ENCODE results near the gene PPP6R3.

Gene PPP6R3

DNA sequence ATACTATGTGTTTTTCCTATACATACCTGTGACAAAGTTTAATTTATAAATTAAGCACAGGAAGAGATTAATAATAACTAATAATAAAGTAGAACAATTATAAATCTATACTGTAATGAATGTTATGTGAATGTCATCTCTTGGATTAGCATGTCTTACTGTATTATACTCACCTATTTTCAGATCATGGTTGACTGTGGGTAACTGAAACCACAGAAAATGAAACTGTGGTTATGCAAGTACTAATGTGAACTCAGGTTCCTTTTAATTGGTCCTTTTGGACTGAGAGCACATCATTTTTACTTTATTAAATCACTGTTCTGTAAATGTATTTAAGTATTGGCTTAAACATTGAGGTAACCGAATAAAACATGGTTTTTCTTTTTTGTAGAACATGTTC lies 108.8 kb downstream of the PPP6R3 start:
- peak; percentile 12 for DNase-seq

DNA sequence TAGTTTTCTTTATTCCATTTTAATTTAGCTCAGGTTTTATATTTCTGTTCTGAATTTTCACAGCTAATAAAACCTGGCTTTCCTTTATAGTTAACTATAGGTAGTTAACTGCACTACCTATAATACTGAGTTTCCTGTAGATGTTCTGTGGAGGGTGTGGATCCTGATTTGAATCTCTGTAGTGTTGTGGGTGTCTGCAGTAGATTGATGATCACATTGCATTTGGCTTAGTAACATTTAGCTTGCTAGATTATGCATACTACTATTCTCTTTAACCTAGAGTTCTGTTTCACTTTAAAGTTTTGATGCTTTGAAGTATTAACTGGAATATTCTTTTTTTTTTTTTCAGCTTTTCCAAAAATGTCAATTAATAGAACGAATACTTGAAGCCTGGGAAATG lies 110.1 kb downstream of the PPP6R3 start:
- no peak for DNase-seq

GRCh38 chr11:68574308-68574707 lies 113.8 kb downstream of the PPP6R3 start:
- no peak for DNase-seq

DNA sequence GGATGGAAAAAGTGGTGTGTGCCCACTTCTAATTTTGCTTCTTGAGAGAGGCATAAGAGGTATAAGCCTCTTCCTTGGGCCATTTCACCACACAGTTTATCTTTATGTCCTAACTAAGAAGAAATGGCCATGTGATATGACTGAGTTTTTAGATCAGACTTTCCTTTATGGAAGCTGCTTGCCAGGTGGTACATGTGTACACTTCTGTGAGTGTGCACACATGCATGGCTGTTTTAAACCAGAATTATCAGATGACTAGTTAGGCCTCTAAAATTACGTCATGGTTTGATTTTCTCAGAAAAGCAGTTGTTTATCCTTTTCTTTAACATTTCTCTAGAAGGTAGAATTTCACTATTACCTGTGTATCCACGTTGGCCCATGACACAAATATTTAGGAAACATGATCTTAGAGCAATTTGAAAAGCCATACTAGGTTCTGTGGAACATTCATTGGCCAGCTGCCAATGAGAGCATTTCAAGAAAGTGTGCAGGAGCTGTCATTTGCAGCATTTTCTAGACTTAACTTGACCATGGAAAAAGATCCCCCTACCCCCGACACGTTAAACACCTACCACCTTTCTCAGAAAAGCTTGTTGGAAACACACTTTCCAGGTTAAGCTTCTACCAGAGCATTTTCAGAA lies 114.6 kb downstream of the PPP6R3 start:
- DNase-seq = no peak

- no peak for DNase-seq
These were observed 118.9 kb downstream of the PPP6R3 start for GRCh38 chr11:68579455-68579854.

DNA sequence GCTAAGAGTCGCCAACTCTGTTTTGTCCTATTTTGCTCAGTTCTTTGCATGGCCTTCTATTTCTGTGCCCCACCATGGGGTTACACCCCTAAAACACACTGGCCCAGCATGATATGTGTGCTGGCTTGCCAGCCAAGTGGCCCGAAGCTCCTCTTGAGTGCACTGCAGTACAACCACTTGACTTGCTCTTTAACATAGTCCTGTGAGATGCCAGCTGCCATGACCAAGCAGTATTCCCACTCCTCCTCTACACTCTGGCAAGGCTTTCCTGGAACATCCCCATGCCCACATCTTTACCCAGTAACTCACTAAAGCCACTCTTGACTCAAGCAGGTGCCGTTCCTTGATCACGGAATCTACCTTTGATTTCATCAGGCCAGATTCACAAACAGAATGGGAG lies 120.9 kb downstream of the PPP6R3 start:
- no peak for DNase-seq

GRCh38 chr11:68581901-68582300 lies 121.3 kb downstream of the PPP6R3 start:
- DNase-seq = no peak

DNA sequence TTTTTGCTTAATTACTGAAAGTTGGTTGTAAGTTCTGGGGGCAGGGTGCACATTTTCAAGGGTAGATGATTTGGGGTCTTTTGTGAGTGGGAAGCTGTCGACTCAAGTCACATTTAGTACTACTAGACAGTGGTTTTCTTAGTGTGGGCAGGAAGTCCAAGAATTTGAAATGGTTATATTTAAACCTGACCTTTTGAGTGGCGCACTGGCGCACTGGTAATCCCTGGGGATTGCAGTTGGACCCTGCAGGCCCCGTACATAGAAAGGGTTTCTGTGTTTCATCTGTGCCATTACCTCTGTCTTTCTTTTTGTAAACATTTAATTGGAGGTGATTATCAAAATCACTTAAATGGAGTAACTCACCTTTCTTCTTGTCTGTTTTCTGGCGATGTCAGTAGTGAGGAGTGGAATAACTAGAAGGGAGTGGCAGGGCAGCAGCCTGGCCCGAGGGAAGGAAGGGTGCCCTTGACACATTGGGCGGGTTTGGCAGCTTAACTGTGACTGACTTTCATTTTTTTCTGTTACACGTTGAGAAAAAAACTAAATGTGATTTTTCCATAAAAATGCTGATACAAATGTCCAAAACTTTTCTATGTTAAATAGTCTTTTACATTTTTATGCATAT lies 122.0 kb downstream of the PPP6R3 start:
- DNase-seq = no peak

GRCh38 chr11:68583041-68583446 lies 122.5 kb downstream of the PPP6R3 start:
- DNase-seq = no peak

- DNase-seq = peak; percentile 54
These were observed 123.5 kb downstream of the PPP6R3 start for GRCh38 chr11:68584097-68584496.

DNA sequence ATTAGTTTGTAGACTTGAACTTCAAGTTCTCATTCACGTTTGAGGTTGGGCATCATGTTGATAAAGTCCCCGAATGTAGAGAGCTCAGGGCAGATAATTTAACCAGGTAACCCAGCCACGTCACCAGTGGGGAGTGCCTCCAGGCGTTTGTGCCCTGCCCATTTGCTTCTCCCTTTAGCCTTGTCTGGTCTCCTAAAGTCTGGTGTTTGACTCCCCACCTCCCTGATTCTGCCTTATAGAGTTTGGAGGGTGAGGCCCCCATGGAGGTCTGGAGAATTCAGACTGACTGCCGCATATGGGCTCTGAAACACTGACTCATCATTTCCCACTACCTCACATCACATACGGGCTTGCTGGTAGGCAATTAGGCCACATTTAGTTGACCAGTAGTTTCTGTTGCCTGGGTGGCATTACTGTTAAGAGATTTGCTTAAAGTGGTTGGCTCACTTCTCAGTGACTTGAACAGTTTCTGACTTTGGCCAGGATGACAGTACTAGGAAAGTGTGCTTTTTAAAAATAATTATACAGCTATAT lies 124.5 kb downstream of the PPP6R3 start:
- no peak for DNase-seq

- no peak for DNase-seq
These were observed 129.1 kb downstream of the PPP6R3 start for GRCh38 chr11:68589547-68590216.

DNA sequence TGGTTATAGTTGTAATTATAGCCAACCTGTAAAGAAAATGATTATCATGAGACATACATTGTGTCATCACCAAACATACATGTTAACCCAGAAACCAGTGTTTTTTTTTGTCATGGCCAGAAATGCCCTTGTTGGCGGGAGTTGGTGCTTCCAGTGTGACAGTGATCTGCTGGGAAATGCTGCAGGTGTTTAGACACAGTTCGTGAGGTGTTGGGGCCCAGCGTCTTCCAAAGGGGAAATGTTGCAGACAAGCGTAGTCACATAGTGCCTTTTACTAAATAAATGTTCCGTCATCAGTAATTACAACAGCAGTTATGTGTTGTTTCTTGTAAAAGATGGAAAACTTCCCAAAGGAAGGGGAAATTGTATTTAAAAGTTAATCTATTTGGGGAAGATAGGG lies 131.2 kb downstream of the PPP6R3 start:
- DNase-seq = no peak

- DNase-seq = no peak
These were observed 132.9 kb downstream of the PPP6R3 start for GRCh38 chr11:68593441-68593840.

DNA sequence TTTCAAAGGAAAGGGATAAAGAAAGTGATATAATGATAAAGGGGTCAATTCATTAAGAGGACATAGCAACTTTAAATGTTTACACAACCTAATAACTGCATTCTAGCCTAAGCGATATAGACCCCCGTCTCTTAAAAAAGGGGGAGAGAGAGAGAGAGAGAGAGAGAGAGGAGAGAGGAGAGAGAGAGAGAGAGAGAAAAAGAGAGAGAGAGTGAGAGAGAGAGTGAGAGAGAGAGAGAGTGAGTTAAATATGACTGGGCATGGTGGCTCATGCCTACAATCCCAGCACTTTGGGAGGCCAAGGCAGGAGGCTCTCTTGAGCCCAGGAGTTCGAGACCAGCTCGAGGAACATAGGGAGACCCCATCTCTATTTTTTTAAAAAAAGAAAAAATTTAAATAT lies 133.6 kb downstream of the PPP6R3 start:
- no peak for DNase-seq

GRCh38 chr11:68596231-68596630 lies 135.7 kb downstream of the PPP6R3 start:
- no peak for DNase-seq

DNA sequence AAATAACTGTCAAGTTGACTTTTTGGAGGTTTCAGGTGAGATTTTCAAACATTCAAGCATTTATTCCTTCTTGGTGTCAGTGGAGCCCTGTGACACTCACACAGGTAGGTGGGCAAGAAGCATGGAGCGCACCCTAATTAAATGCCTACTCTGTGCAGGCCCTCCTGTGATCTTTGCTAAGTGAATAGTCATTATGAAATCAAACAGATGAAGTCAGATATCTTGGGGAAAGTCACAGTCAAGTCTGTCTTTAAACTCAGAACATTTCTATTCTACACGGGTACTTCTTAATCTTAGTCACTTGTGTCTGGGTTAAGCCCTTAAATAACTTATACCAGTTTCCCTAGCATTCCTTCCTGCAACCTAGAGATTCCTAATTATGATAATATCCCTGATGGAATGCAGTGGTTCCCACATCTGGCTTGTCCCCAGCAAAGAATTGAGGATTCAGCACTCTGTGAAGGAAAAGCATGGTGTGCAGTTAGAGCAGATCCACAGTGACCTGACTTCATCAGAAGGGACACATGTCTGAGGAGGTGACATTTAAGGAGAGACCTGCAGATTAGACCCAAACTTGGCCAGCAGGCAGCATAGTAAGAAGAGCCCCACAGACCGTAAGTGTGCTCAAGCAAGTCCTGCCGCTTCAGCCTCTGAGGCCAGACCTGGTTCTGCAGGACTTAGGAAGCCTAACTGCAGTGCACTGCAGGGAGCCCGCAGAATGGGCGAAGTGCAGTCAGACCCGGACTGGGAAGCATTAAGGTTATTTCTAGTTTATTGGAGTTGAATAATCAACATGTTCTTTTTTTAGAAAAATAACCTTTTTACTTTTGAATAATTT lies 138.5 kb downstream of the PPP6R3 start:
- no peak for DNase-seq

DNA sequence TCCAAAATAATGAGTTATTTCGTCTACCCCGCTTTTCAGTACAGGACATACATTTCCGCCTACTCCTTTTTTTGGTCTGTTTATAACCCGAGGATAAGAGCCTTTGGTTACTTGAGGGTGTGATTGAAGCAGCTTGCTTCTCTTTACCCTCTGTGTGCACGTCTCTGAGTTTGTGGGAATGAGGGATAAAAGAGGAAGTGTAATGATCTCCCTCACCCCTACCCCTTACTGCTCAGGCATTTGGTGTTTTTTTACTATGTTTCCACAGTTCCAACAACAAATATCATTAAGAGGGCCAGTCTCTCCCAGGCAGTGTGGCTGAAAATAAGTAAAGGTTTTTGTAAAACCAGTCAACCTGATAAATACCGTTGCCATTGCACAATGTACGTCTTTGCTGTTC lies 140.6 kb downstream of the PPP6R3 start:
- DNase-seq = no peak

- DNase-seq = no peak
These were observed 149.2 kb downstream of the PPP6R3 start for GRCh38 chr11:68609761-68610160.

- DNase-seq = no peak
These were observed 150.0 kb downstream of the PPP6R3 start for GRCh38 chr11:68610452-68611116.

DNA sequence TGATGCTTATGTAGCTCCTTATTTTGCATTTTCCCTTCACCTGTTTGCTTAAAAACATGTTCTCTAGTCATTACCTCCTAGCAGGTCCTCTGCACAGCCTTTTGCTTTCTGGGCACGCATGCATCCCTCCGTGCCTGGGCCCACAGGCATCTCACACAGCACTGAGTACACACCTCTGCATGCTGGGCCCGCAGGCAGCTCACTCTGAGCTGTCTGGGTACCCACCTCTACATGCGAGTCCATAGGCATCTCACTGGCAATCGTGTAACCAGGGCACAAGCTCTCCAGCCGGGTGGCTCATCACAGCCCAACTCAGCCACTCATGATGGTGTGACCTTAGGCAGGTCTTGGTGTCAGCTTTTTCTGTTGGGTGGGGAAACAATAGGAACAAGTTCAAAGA lies 155.1 kb downstream of the PPP6R3 start:
- no peak for DNase-seq

DNA sequence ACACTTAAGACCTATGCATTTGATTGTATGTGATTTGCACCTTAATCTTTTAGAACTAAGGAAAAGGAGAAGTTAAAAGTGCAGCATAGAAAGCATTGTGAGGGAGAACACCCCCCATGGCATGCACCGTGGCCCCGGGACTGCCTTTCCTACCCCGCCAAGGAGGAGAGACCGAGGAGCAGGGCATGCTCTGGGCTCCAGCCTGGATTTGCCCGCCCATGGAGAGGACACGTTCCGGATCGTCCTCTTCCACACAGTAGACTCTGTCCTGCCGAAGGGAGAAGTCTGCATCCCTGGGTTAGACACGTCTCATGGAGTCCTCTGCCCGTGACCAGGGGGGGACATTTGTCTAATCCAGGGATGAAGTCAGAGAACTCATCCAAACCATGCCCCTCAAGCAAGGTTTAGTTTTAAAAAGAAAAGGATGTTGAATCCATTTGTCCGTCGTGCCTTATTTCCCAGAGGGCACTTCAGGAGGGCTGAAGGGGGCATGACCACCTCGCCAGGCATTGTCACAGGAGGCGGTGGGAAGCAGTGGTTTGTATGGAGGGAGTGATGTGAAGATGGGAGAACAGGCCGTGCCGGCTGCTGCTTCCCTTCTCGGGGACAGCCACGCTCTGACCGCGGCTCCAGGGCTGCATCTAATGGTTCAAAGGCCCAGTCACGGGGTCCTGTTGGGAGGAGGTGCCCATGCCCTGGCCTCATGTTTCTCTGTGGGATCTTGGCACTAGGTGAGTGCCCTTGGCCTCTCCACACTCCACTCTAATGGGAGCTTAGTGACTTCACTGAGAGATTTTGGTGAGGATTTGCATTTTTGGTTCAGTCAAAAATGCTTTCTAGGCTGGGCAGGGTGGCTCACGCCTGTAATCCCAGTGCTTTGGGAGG lies 157.6 kb downstream of the PPP6R3 start:
- no peak for DNase-seq

Data from CD4-positive, alpha-beta T cell treated with Interleukin-12 subunit alpha and Interleukin-12 subunit beta, for 1 hour (primary cell).